Activated CD8-positive, alpha-beta T cell treated with anti-CD3 and anti-CD28 coated beads for 36 hours (primary cell): ENCODE results near the gene AP4M1. TPM values are rescaled to one million over a fixed set of nuclear protein-coding genes. Genes with fewer than 3 reads are reported as not detected.

Source experiments
- ATAC-seq: fragments of 200-7000 bp; cut with Tn5 transposase; one replicate; pipeline ENCODE4 v1.10.0; 2021; ENCODE audit warnings: mild to moderate bottlenecking, moderate library complexity
- CTCF ChIA-PET: fragments of 350-600 bp; sonication (Branson Sonifier 250); formaldehyde crosslinking; loops from one replicate; lab custom pipeline; 2021; ENCODE audit warnings: antibody characterized with exemption; lab: Charles Lee
- POLR2A ChIA-PET: fragments of 350-600 bp; sonication (Branson Sonifier 250); formaldehyde crosslinking; loops from one replicate; lab custom pipeline; 2021; ENCODE audit warnings: antibody characterized with exemption; lab: Charles Lee
- DNase-seq: peaks from one replicate; pipeline ENCODE4 v3.0.0-alpha.2; 2020
- H3K27ac Mint-ChIP-seq: one replicate; pipeline ENCODE4 v1.8.0; 2021; ENCODE audit warnings: mild to moderate bottlenecking, mixed read lengths
- H3K27me3 Mint-ChIP-seq: one replicate; pipeline ENCODE4 v1.8.0; 2021; ENCODE audit warnings: mixed read lengths
- H3K36me3 Mint-ChIP-seq: one replicate; pipeline ENCODE4 v1.8.0; 2021; ENCODE audit warnings: low read depth, mixed read lengths
- H3K4me1 Mint-ChIP-seq: one replicate; pipeline ENCODE4 v1.8.0; 2021; ENCODE audit warnings: low read depth, mixed read lengths
- H3K4me3 Mint-ChIP-seq: one replicate; pipeline ENCODE4 v1.8.0; 2021; ENCODE audit warnings: mild to moderate bottlenecking, moderate library complexity, mixed read lengths
- H3K9me3 Mint-ChIP-seq: one replicate; pipeline ENCODE4 v1.8.0; 2021; ENCODE audit warnings: mixed read lengths
- intact Hi-C: fragments of 100-400 bp; cut with micrococcal nuclease; formaldehyde crosslinking; loops from one replicate; pipeline ENCODE4 v1.10.0; 2022
- total RNA-seq, 2 experiments: library from RNA; stranded (reverse); gene quantifications; one replicate each; pipeline ENCODE4 v1.2.3, GENCODE V29; 2021
- TF ChIP-seq, protein P1 (sequence below): fragments of 200-600 bp; IDR thresholded peaks from one replicate; pipeline ENCODE4 v1.8.0; 2022; ENCODE audit warnings: antibody characterized with exemption, mild to moderate bottlenecking

Gene AP4M1
- total RNA-seq, 2 experiments from 2014 or later = 9.8 to 10.9 TPM

- no peak for ATAC-seq
- peaks cover 45% of the 10 kb centered on the region for H3K36me3 Mint-ChIP-seq
Measured at GRCh38 chr7:100066953-100067352, 34.5 kb upstream of the AP4M1 start.

DNA sequence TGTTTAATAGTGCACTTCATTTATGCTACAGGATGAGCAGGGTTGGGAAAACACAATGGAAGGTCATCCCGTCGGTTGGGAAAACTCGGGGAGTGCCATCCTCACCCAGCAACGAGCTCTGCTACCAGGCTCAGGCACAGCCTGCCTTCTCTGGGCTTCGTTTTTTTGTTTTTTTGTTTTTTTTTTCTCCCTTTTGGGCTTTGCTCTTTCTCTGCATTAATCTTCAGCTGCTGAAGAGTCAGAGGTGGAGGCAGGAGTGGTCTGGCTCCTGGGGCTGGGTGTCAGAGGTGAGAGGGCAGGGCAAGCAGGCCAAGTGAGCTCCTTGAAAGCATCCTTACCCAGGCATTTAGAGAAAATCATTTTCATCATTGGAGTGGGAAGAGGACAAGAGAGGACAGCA lies 31.5 kb upstream of the AP4M1 start:
- DNase-seq (no peak), ATAC-seq (no peak)
- peaks cover 29% of the 10 kb centered on the region for H3K9me3 Mint-ChIP-seq
- H3K27me3 Mint-ChIP-seq = no peaks in the 10 kb centered on the region
- peaks cover 68% of the 10 kb centered on the region for H3K36me3 Mint-ChIP-seq
- H3K4me3 Mint-ChIP-seq = no peak overlapping the region
- intact Hi-C loops = no loop called here
- ChIA-PET CTCF (interaction anchor here (0.9 to 1.9 kb wide), 3 partner anchors 11 to 156 kb away, joined by 3 to 5 read pairs (median 3); no protein-coding TSS in a partner anchor), POLR2A (interaction anchor here (0.8 to 2.3 kb wide), 2 partner anchors 20 to 22 kb away, joined by 3 to 10 read pairs; partner anchors contain the start of gene ZSCAN21)
- TF ChIP-seq, protein P1, sequence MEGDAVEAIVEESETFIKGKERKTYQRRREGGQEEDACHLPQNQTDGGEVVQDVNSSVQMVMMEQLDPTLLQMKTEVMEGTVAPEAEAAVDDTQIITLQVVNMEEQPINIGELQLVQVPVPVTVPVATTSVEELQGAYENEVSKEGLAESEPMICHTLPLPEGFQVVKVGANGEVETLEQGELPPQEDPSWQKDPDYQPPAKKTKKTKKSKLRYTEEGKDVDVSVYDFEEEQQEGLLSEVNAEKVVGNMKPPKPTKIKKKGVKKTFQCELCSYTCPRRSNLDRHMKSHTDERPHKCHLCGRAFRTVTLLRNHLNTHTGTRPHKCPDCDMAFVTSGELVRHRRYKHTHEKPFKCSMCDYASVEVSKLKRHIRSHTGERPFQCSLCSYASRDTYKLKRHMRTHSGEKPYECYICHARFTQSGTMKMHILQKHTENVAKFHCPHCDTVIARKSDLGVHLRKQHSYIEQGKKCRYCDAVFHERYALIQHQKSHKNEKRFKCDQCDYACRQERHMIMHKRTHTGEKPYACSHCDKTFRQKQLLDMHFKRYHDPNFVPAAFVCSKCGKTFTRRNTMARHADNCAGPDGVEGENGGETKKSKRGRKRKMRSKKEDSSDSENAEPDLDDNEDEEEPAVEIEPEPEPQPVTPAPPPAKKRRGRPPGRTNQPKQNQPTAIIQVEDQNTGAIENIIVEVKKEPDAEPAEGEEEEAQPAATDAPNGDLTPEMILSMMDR = no peak
- H3K27ac Mint-ChIP-seq = no peak overlapping the region
- no peaks in the 10 kb centered on the region for H3K4me1 Mint-ChIP-seq

More at GRCh38 chr7:100066953-100067352, 34.5 kb upstream of the AP4M1 start:
- intact Hi-C loops = no loop called here
- TF ChIP-seq, protein P1 = no peak
- Mint-ChIP-seq H3K27me3 (no peaks in the 10 kb centered on the region), H3K4me3 (no peak overlapping the region), H3K4me1 (no peaks in the 10 kb centered on the region), H3K9me3 (peaks cover 19% of the 10 kb centered on the region), H3K27ac (no peak overlapping the region)
- POLR2A ChIA-PET = no interaction called here
- no peak for DNase-seq
- CTCF ChIA-PET = interaction anchor here (1.2 kb wide), 2 partner anchors 14 to 66 kb away, joined by 3 read pairs; no protein-coding TSS in a partner anchor

GRCh38 chr7:100071018-100071723 lies 30.3 kb upstream of the AP4M1 start:
- ChIA-PET POLR2A (interaction anchor here (0.6 to 2.3 kb wide), 7 partner anchors 9 to 217 kb away, joined by 3 to 10 read pairs (median 4); partner anchors contain the start of gene ZSCAN21), CTCF (interaction anchor here (0.7 to 1.9 kb wide), 7 partner anchors 10 to 158 kb away, joined by 3 to 5 read pairs (median 3); partner anchors contain the start of gene AP4M1)
- peaks cover 29% of the 10 kb centered on the region for H3K9me3 Mint-ChIP-seq
- ATAC-seq (no peak), DNase-seq (no peak)
- H3K4me3 Mint-ChIP-seq = no peak overlapping the region
- TF ChIP-seq, protein P1 = no peak
- H3K36me3 Mint-ChIP-seq = peaks cover 79% of the 10 kb centered on the region
- H3K27me3 Mint-ChIP-seq = no peaks in the 10 kb centered on the region
- intact Hi-C loops = no loop called here
- no peaks in the 10 kb centered on the region for H3K4me1 Mint-ChIP-seq
- no peak overlapping the region for H3K27ac Mint-ChIP-seq

- Mint-ChIP-seq H3K36me3 (peaks cover 81% of the 10 kb centered on the region), H3K4me1 (peaks cover 1% of the 10 kb centered on the region), H3K27me3 (no peaks in the 10 kb centered on the region), H3K9me3 (peaks cover 29% of the 10 kb centered on the region), H3K4me3 (no peak overlapping the region), H3K27ac (no peak overlapping the region)
- ChIA-PET CTCF (interaction anchor here (1.1 kb wide), 1 partner anchor 14 kb away, joined by 3 read pairs; no protein-coding TSS in a partner anchor), POLR2A (interaction anchor here (0.8 kb wide), 1 partner anchor 556 kb away, joined by 3 read pairs; no protein-coding TSS in a partner anchor)
- DNase-seq (no peak), ATAC-seq (no peak)
- TF ChIP-seq, protein P1 = no peak
- intact Hi-C loops = no loop called here
Measured at GRCh38 chr7:100072462-100072861, 29.0 kb upstream of the AP4M1 start.

- Mint-ChIP-seq H3K27me3 (no peaks in the 10 kb centered on the region), H3K4me3 (no peak overlapping the region), H3K36me3 (peaks cover 73% of the 10 kb centered on the region), H3K9me3 (peaks cover 29% of the 10 kb centered on the region), H3K4me1 (peaks cover 9% of the 10 kb centered on the region), H3K27ac (no peak overlapping the region)
- ChIA-PET CTCF (interaction anchor here (1.3 kb wide), 1 partner anchor 53 kb away, joined by 4 read pairs; no protein-coding TSS in a partner anchor), POLR2A (interaction anchor here (0.9 to 1.2 kb wide), 3 partner anchors 11 to 25 kb away, joined by 3 read pairs; no protein-coding TSS in a partner anchor)
- intact Hi-C loops = no loop called here
- no peak for ATAC-seq
- TF ChIP-seq, protein P1 = no peak
- no peak for DNase-seq
Measured at GRCh38 chr7:100074841-100075240, 26.6 kb upstream of the AP4M1 start.
